HEK293 (cell line): Measurements from ENCODE around the gene GARIN5B.
A peak's percentile ranks its signal among the peaks of the same experiment; 100 is the strongest.

Source experiments
- CTCF ChIA-PET: fragments of 350-600 bp; formaldehyde crosslinking; extraction: SDS; loops from one replicate; lab custom pipeline; 2021; ENCODE audit warnings: antibody characterized with exemption; lab: Yijun Ruan, JAX
- POLR2A ChIA-PET: fragments of 300-600 bp; formaldehyde crosslinking; extraction: SDS; loops from one replicate; lab custom pipeline; 2020; ENCODE audit warnings: antibody characterized with exemption, inconsistent platforms; lab: Yijun Ruan, JAX
- H3K27ac ChIP-seq: fragments of 200-500 bp; sonication (Bioruptor generic); 2 replicates; pipeline ENCODE4 v1.5.1; 2014; ENCODE audit warnings: low read depth, low read length, control low read depth, inconsistent platforms; ENCODE audit errors: extremely low read depth
- H3K36me3 ChIP-seq, 2 experiments: fragments of 200-500 bp in 1 of 2; sonication (Bioruptor generic) in 1 of 2; 1 replicate in 1 of 2; 2 replicates in 1 of 2; pipeline ENCODE4 v1.5.1; 2014 to 2017; ENCODE audit warnings: inconsistent platforms in 2 of 2, low read length in 2 of 2; ENCODE audit not compliant: control insufficient read depth in 2 of 2, insufficient read depth in 1 of 2
- H3K4me1 ChIP-seq: fragments of 200-500 bp; sonication (Bioruptor generic); 2 replicates; pipeline ENCODE4 v1.5.1; 2014; ENCODE audit warnings: mild to moderate bottlenecking, low read length, inconsistent platforms; ENCODE audit not compliant: control insufficient read depth, insufficient read depth
- H3K4me3 ChIP-seq: 2 replicates; pipeline ENCODE4 v1.5.1; 2011; ENCODE audit warnings: low read depth, mild to moderate bottlenecking, control low read depth, low read length, moderate library complexity
- H3K9me3 ChIP-seq: fragments of 200-500 bp; sonication (Bioruptor generic); 2 replicates; pipeline ENCODE4 v1.5.1; 2014; ENCODE audit warnings: low read depth, low read length, inconsistent platforms; ENCODE audit not compliant: control insufficient read depth, insufficient read depth
- BCL11B ChIP-seq: fragments of 450-650 bp; formaldehyde crosslinking; IDR thresholded peaks from 2 replicates; pipeline ENCODE4 v1.5.1; 2016; ENCODE audit warnings: low read depth, missing biosample characterization, missing genetic modification characterization
- REPIN1 ChIP-seq: fragments of 450-650 bp; formaldehyde crosslinking; IDR thresholded peaks from 2 replicates; pipeline ENCODE4 v1.5.1; 2017; ENCODE audit warnings: missing biosample characterization, missing genetic modification characterization, low read depth
- SALL2 ChIP-seq: fragments of 450-650 bp; formaldehyde crosslinking; IDR thresholded peaks from 2 replicates; pipeline ENCODE4 v1.5.0; 2017; ENCODE audit warnings: missing biosample characterization, mild to moderate bottlenecking, missing genetic modification characterization, borderline replicate concordance
- SCRT2 ChIP-seq: fragments of 450-650 bp; formaldehyde crosslinking; IDR thresholded peaks from 2 replicates; pipeline ENCODE4 v1.5.1; 2016; ENCODE audit warnings: missing biosample characterization, missing genetic modification characterization
- SP2 ChIP-seq: fragments of 450-650 bp; formaldehyde crosslinking; IDR thresholded peaks from 2 replicates; pipeline ENCODE4 v1.5.1; 2016; ENCODE audit warnings: missing biosample characterization, missing genetic modification characterization
- TRIM28 ChIP-seq: IDR thresholded peaks from 2 replicates; pipeline ENCODE4 v1.6.1; 2011; ENCODE audit warnings: low read length, control low read depth, borderline replicate concordance
- ZBTB26 ChIP-seq: fragments of 450-650 bp; formaldehyde crosslinking; optimal IDR thresholded peaks from 2 replicates; pipeline ENCODE3; 2016; ENCODE audit warnings: missing biosample characterization, mild to moderate bottlenecking, missing genetic modification characterization
- ZBTB44 ChIP-seq: fragments of 450-650 bp; IDR thresholded peaks from 2 replicates; pipeline ENCODE4 v1.5.1; 2018; ENCODE audit warnings: missing biosample characterization, mild to moderate bottlenecking, missing genetic modification characterization
- ZBTB48 ChIP-seq: fragments of 450-650 bp; formaldehyde crosslinking; IDR thresholded peaks from 2 replicates; pipeline ENCODE4 v1.5.1; 2016; ENCODE audit warnings: missing biosample characterization, missing genetic modification characterization
- ZFHX2 ChIP-seq: fragments of 450-650 bp; formaldehyde crosslinking; conservative IDR thresholded peaks from 2 replicates; pipeline ENCODE4 v1.5.1; 2016; ENCODE audit warnings: missing biosample characterization, missing genetic modification characterization
- ZFP37 ChIP-seq: fragments of 450-650 bp; formaldehyde crosslinking; IDR thresholded peaks from 2 replicates; pipeline ENCODE4 v1.5.1; 2016; ENCODE audit warnings: missing biosample characterization, missing genetic modification characterization
- ZFP69B ChIP-seq: fragments of 450-650 bp; formaldehyde crosslinking; IDR thresholded peaks from 2 replicates; pipeline ENCODE4 v1.5.1; 2016; ENCODE audit warnings: missing biosample characterization, missing genetic modification characterization
- ZNF10 ChIP-seq: fragments of 450-650 bp; formaldehyde crosslinking; IDR thresholded peaks from 2 replicates; pipeline ENCODE4 v1.5.1; 2017; ENCODE audit warnings: missing biosample characterization, missing genetic modification characterization
- ZNF184 ChIP-seq: fragments of 450-650 bp; IDR thresholded peaks from 2 replicates; pipeline ENCODE4 v1.5.1; 2018; ENCODE audit warnings: missing biosample characterization, mild to moderate bottlenecking, missing genetic modification characterization
- ZNF239 ChIP-seq: fragments of 450-650 bp; formaldehyde crosslinking; IDR thresholded peaks from 2 replicates; pipeline ENCODE4 v1.5.1; 2016; ENCODE audit warnings: missing biosample characterization, missing genetic modification characterization
- ZNF335 ChIP-seq: fragments of 450-650 bp; formaldehyde crosslinking; conservative IDR thresholded peaks from 2 replicates; pipeline ENCODE4 v1.5.1; 2016; ENCODE audit warnings: missing biosample characterization, missing genetic modification characterization
- ZNF350 ChIP-seq: fragments of 450-650 bp; formaldehyde crosslinking; IDR thresholded peaks from 2 replicates; pipeline ENCODE4 v1.5.0; 2017; ENCODE audit warnings: missing biosample characterization, mild to moderate bottlenecking, missing genetic modification characterization
- ZNF449 ChIP-seq: fragments of 450-650 bp; formaldehyde crosslinking; IDR thresholded peaks from 2 replicates; pipeline ENCODE4 v1.5.1; 2017; ENCODE audit warnings: missing biosample characterization, mild to moderate bottlenecking, missing genetic modification characterization, moderate library complexity
- ZNF48 ChIP-seq: fragments of 450-650 bp; formaldehyde crosslinking; IDR thresholded peaks from 2 replicates; pipeline ENCODE4 v1.5.1; 2016; ENCODE audit warnings: missing biosample characterization, missing genetic modification characterization
- ZNF610 ChIP-seq: fragments of 450-650 bp; formaldehyde crosslinking; IDR thresholded peaks from 2 replicates; pipeline ENCODE4 v1.5.1; 2016; ENCODE audit warnings: missing biosample characterization, missing genetic modification characterization, borderline replicate concordance
- ZNF629 ChIP-seq: fragments of 450-650 bp; formaldehyde crosslinking; IDR thresholded peaks from 2 replicates; pipeline ENCODE4 v1.5.1; 2017; ENCODE audit warnings: missing biosample characterization, missing genetic modification characterization
- ZNF660 ChIP-seq: fragments of 450-650 bp; IDR thresholded peaks from 2 replicates; pipeline ENCODE4 v1.5.1; 2018; ENCODE audit warnings: missing biosample characterization, mild to moderate bottlenecking, missing genetic modification characterization
- ZNF692 ChIP-seq: fragments of 450-650 bp; formaldehyde crosslinking; IDR thresholded peaks from 2 replicates; pipeline ENCODE4 v1.5.1; 2016; ENCODE audit warnings: missing biosample characterization, missing genetic modification characterization

GARIN5B gene

GRCh38 chr19:55386493-55386971, 23.5 kb upstream of the GARIN5B start:
- H3K27ac ChIP-seq, result peak overlapping the region; percentile 84
- ChIA-PET CTCF (interaction anchor here (1.0 to 1.3 kb wide), 2 partner anchors 95 to 220 kb away, joined by 4 read pairs; partner anchors contain the start of gene ZNF865), POLR2A (interaction anchor here (0.7 to 7.3 kb wide), 9 partner anchors 13 to 213 kb away, joined by 3 to 78 read pairs (median 6); partner anchors contain the start of genes FIZ1, HSPBP1, IL11 and KMT5C)
- H3K9me3 ChIP-seq, result no peaks in the 10 kb centered on the region
- H3K4me3 ChIP-seq, result peak overlapping the region; percentile 94
- H3K4me1 ChIP-seq, result peaks cover 27% of the 10 kb centered on the region
- TF ChIP-seq ZNF449 (tag by site-specific recombination) (no peak), ZNF610 (tag by site-specific recombination) (no peak), ZNF10 (tag by site-specific recombination) (no peak), ZFP69B (tag by site-specific recombination) (no peak), SALL2 (tag by site-specific recombination) (no peak), ZBTB48 (tag by site-specific recombination) (no peak), SP2 (tag by site-specific recombination) (peak; percentile 49), ZBTB44 (tag by site-specific recombination) (no peak), ZNF335 (tag by site-specific recombination) (peak; percentile 8), ZNF350 (no peak)
- H3K36me3 ChIP-seq, result peaks cover 8 to 53% of the 10 kb centered on the region in 2 experiments

GRCh38 chr19:55385724-55386492, 22.8 kb upstream of the GARIN5B start, which contains the start of gene RPL28:
TSS of gene RPL28 (plus strand) at chr19:55385932. CDS start at chr19:55386358, 426 bp downstream.
- Histone ChIP-seq H3K27ac (peak within 1 kb of the TSS; percentile 84), H3K4me1 (peaks cover 27% of the 10 kb centered on the region), H3K4me3 (peak within 1 kb of the TSS; percentile 94), H3K9me3 (no peaks in the 10 kb centered on the region), H3K36me3 (peaks cover 8 to 47% of the 10 kb centered on the region in 2 experiments)
- ChIA-PET CTCF (interaction anchor here (1.3 kb wide), 1 partner anchor 94 kb away, joined by 4 read pairs; no protein-coding TSS in a partner anchor), POLR2A (interaction anchor here (0.7 to 7.3 kb wide), 6 partner anchors 14 to 214 kb away, joined by 3 to 78 read pairs (median 12); partner anchors contain the start of genes FIZ1, KMT5C, UBE2S and ZNF524)
- TF ChIP-seq ZNF48 (tag by site-specific recombination) (no peak), REPIN1 (tag by site-specific recombination) (peak; percentile 82; the same call in 1 of the 2 replicates), ZNF184 (tag by site-specific recombination) (no peak), ZNF692 (tag by site-specific recombination) (peak; percentile 90), SALL2 (tag by site-specific recombination) (no peak), TRIM28 (no peak), ZFP69B (tag by site-specific recombination) (peak; percentile 86), ZNF660 (tag by site-specific recombination) (peak; percentile 74), ZNF629 (tag by site-specific recombination) (peak; percentile 77), ZNF239 (peak; percentile 71; the same call in 1 of the 2 replicates), ZFP37 (tag by site-specific recombination) (peak; percentile 83), BCL11B (no peak), SCRT2 (tag by site-specific recombination) (no peak), ZNF610 (tag by site-specific recombination) (peak; percentile 48; the same call in 1 of the 2 replicates), ZBTB26 (peak; percentile 44), ZNF449 (tag by site-specific recombination) (peak; percentile 10; the same call in 1 of the 2 replicates), ZFHX2 (tag by site-specific recombination) (no peak)
